Keratinocyte (primary cell): ENCODE data around the gene BEND5. TPM values are rescaled to one million over a fixed set of nuclear protein-coding genes. Genes with fewer than 3 reads are reported as not detected.
A peak's percentile ranks its signal among the peaks of the same experiment; 100 is the strongest.

Experiments
- DNase-seq: peaks from one replicate; pipeline ENCODE4 v3.0.0-alpha.2; 2011; ENCODE audit warnings: low read depth, missing footprints, low spot score
- FAIRE-seq: peaks from 2 replicates; lab custom pipeline; 2011; peaks lifted over from hg19 to GRCh38; lab: Jason Lieb, UNC
- H2AFZ ChIP-seq: 2 replicates; pipeline ENCODE4 v1.6.0; 2012; ENCODE audit warnings: low read length, control low read depth, inconsistent platforms; ENCODE audit not compliant: control insufficient read depth
- H3K27ac ChIP-seq: 2 replicates; pipeline ENCODE4 v1.5.1; 2011; ENCODE audit warnings: low read length; ENCODE audit not compliant: control insufficient read depth, insufficient read depth
- H3K27me3 ChIP-seq: 3 replicates; pipeline ENCODE4 v1.6.0; 2011; ENCODE audit warnings: low read length; ENCODE audit not compliant: control insufficient read depth, insufficient read depth; ENCODE audit errors: extremely low read depth
- H3K36me3 ChIP-seq, 2 experiments: 2 replicates in 1 of 2; 3 replicates in 1 of 2; pipeline ENCODE4 v1.5.1; 2011; ENCODE audit warnings: low read length in 2 of 2, mild to moderate bottlenecking in 1 of 2; ENCODE audit not compliant: control insufficient read depth in 2 of 2, insufficient read depth in 2 of 2; ENCODE audit errors: extremely low read depth in 1 of 2
- H3K4me1 ChIP-seq: 3 replicates; pipeline ENCODE4 v1.5.1; 2011; ENCODE audit warnings: low read length; ENCODE audit not compliant: control insufficient read depth, insufficient read depth; ENCODE audit errors: extremely low read depth
- H3K4me2 ChIP-seq: 3 replicates; pipeline ENCODE4 v1.6.0; 2011; ENCODE audit warnings: low read depth, low read length; ENCODE audit not compliant: control insufficient read depth, insufficient read depth; ENCODE audit errors: extremely low read depth
- H3K4me3 ChIP-seq, 3 experiments: fragments of 200-600 bp in 1 of 3; sonication (generic) in 1 of 3; 2 replicates in 2 of 3; 3 replicates in 1 of 3; pipeline ENCODE4 v1.5.1; 2011 to 2016; ENCODE audit warnings: low read length in 3 of 3, mild to moderate bottlenecking in 3 of 3, control low read depth in 2 of 3, inconsistent platforms in 1 of 3, low read depth in 1 of 3, mixed read lengths in 1 of 3, mixed run types in 1 of 3, moderate library complexity in 1 of 3; ENCODE audit not compliant: control insufficient read depth in 2 of 3, insufficient read depth in 2 of 3; ENCODE audit errors: extremely low read depth in 1 of 3
- H3K79me2 ChIP-seq: 2 replicates; pipeline ENCODE4 v1.6.0; 2012; ENCODE audit warnings: low read length; ENCODE audit not compliant: control insufficient read depth, insufficient read depth
- H3K9ac ChIP-seq: 3 replicates; pipeline ENCODE4 v1.6.0; 2011; ENCODE audit warnings: low read length; ENCODE audit not compliant: control insufficient read depth, insufficient read depth; ENCODE audit errors: extremely low read depth
- H3K9me1 ChIP-seq: 3 replicates; pipeline ENCODE4 v1.6.0; 2011; ENCODE audit warnings: low read length; ENCODE audit not compliant: control insufficient read depth, insufficient read depth; ENCODE audit errors: extremely low read depth
- H3K9me3 ChIP-seq: 2 replicates; pipeline ENCODE4 v1.5.1; 2012; ENCODE audit warnings: low read depth, low read length; ENCODE audit not compliant: control insufficient read depth
- H4K20me1 ChIP-seq: 3 replicates; pipeline ENCODE4 v1.6.0; 2011; ENCODE audit warnings: low read length; ENCODE audit not compliant: control insufficient read depth, insufficient read depth; ENCODE audit errors: extremely low read depth
- EZH2 ChIP-seq: IDR thresholded peaks from one replicate; pipeline ENCODE4 v1.6.1; 2012; ENCODE audit warnings: inconsistent platforms, mild to moderate bottlenecking, low read length, moderate library complexity
- dilution Hi-C: fragments of 300-500 bp; cut with MboI; formaldehyde crosslinking; loops from one replicate; pipeline ENCODE4 v1.7.0; 2020; ENCODE audit warnings: low sequenced_read_pairs; ENCODE audit not compliant: extremely low pct_ligation_motif_present
- polyA plus RNA-seq, 5 experiments: library from polyadenylated mRNA; depleted of rRNA in 3 of 5; stranded (reverse) in 3 of 5; stranded (forward) in 1 of 5; unstranded in 1 of 5; fragments of >200 nt; gene quantifications; 1 replicate in 1 of 5; 2 replicates in 3 of 5; 3 replicates in 1 of 5; pipeline versions ENCODE4 v1.2.1 to v1.2.3, GENCODE V29; 2011 to 2012; ENCODE audit warnings: missing spikeins in 2 of 5, low read depth in 1 of 5, low replicate concordance in 1 of 5
- TF ChIP-seq, protein P1 (sequence below), 3 experiments: IDR thresholded peaks in 1 of 3; conservative IDR thresholded peaks in 1 of 3; optimal IDR thresholded peaks in 1 of 3; 2 replicates in 2 of 3; 3 replicates in 1 of 3; pipeline versions ENCODE3 to v1.5.1; 2011; ENCODE audit warnings: low read length in 3 of 3, mild to moderate bottlenecking in 3 of 3, moderate library complexity in 2 of 3, control low read depth in 1 of 3, inconsistent platforms in 1 of 3; ENCODE audit not compliant: insufficient read depth in 2 of 3; ENCODE audit errors: extremely low read depth in 1 of 3

The BEND5 gene
- polyA plus RNA-seq, 1 donor (not counting 4 experiments of a cell fraction or from before 2014, with no cell fraction given) = not detected

DNA sequence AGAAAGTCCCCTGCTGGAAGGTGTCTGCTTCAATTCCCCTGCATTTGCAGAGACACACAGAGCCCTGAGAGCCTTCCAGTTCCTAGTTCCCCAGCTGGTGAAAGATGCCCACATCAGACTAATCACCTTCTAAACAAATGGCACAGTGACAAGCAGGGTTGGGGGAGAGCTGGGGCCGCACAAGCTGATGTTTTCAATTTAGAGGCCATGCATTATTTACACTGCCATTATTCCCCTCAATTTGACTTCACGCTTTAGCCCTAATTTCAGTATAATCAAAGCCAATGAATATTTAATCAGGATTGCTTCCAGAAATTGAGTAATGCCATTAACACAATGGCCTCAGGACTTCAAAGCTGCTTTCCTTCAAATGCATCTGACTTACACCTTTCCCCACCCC, 81.5 kb downstream of the BEND5 start:
- no peaks in the 10 kb centered on the region for H3K36me3 ChIP-seq
- H3K27ac ChIP-seq = no peak overlapping the region
- TF ChIP-seq EZH2 = no peak
- TF ChIP-seq, protein P1, sequence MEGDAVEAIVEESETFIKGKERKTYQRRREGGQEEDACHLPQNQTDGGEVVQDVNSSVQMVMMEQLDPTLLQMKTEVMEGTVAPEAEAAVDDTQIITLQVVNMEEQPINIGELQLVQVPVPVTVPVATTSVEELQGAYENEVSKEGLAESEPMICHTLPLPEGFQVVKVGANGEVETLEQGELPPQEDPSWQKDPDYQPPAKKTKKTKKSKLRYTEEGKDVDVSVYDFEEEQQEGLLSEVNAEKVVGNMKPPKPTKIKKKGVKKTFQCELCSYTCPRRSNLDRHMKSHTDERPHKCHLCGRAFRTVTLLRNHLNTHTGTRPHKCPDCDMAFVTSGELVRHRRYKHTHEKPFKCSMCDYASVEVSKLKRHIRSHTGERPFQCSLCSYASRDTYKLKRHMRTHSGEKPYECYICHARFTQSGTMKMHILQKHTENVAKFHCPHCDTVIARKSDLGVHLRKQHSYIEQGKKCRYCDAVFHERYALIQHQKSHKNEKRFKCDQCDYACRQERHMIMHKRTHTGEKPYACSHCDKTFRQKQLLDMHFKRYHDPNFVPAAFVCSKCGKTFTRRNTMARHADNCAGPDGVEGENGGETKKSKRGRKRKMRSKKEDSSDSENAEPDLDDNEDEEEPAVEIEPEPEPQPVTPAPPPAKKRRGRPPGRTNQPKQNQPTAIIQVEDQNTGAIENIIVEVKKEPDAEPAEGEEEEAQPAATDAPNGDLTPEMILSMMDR (optimal IDR thresholded peaks at IDR 0.05 in 1 of 3, IDR thresholded peaks at IDR 0.05 in 1 of 3, conservative IDR thresholded peaks at IDR 0.05 in 1 of 3; ENCODE audit: extremely low read depth in 1 of 3, insufficient read depth in 2 of 3, low read length in 3 of 3) = no peak
- H3K4me2 ChIP-seq = no peak overlapping the region
- H3K4me1 ChIP-seq = peaks cover 17% of the 10 kb centered on the region
- no peak overlapping the region for H2AFZ ChIP-seq
- no peaks in the 10 kb centered on the region for H4K20me1 ChIP-seq
- no peak for DNase-seq
- H3K9me1 ChIP-seq = no peaks in the 10 kb centered on the region
- H3K9ac ChIP-seq = no peak overlapping the region
- FAIRE-seq = no peak
- H3K79me2 ChIP-seq = no peaks in the 10 kb centered on the region
- H3K4me3 ChIP-seq = no peak overlapping the region
- H3K9me3 ChIP-seq = no peaks in the 10 kb centered on the region
- dilution Hi-C loops = no loop called here
- H3K27me3 ChIP-seq = no peaks in the 10 kb centered on the region

DNA sequence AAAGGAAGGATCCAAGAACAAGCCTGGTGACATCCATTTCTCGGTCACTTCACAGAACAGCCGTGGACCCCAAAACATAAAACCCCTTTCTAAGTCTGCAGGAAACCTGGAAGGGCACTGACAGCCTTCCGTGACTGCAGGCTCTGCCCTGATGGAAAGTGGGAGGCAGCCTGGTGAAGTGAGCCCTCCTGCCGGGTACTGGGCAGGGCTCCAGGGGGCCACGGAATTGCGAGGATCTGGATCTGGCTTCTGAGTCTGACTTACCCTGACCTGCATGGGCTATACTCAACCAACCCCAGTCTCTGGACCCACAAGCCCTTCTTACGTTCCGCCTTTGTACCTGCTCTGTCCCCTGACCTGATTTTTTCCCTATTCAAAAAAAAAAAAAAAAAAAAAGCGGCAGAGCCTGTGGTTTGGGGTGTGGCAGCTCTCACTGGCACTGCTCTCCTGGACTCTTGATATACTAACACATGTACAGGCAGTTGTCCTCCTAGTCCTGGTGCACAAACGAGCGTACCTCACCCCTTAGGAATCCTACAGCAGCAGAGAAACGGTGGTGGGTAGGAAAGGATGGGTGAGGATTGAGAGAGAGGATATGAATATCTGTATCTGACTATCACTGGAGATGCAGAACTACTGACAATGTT, 82.9 kb downstream of the BEND5 start:
- H2AFZ ChIP-seq = peak overlapping the region; percentile 59
- TF ChIP-seq, protein P1 (optimal IDR thresholded peaks at IDR 0.05 in 1 of 3, IDR thresholded peaks at IDR 0.05 in 1 of 3, conservative IDR thresholded peaks at IDR 0.05 in 1 of 3; ENCODE audit: extremely low read depth in 1 of 3, insufficient read depth in 2 of 3, low read length in 3 of 3) = no peak
- no peak for TF ChIP-seq EZH2
- H3K27ac ChIP-seq = no peak overlapping the region
- H3K9me3 ChIP-seq = no peaks in the 10 kb centered on the region
- dilution Hi-C loops = no loop called here
- no peaks in the 10 kb centered on the region for H3K9me1 ChIP-seq
- peaks cover 17% of the 10 kb centered on the region for H3K4me1 ChIP-seq
- H4K20me1 ChIP-seq = no peaks in the 10 kb centered on the region
- H3K4me2 ChIP-seq = peak overlapping the region; percentile 63
- FAIRE-seq (peak; percentile 89), DNase-seq (peak; percentile 60)
- peak overlapping the region in 1 of 3 experiments; percentile 40 for H3K4me3 ChIP-seq
- H3K27me3 ChIP-seq = no peaks in the 10 kb centered on the region
- peak overlapping the region; percentile 6 for H3K9ac ChIP-seq
- H3K79me2 ChIP-seq = no peaks in the 10 kb centered on the region
- no peaks in the 10 kb centered on the region for H3K36me3 ChIP-seq
